ENCODE results near the gene SENP6.
"Not testable (repeated sequence)": the region's sequence is repeated elsewhere in the genome, so short reads cannot be mapped to it uniquely, and the experiment has no call there.

The SENP6 gene

GRCh38 chr6:75627708-75628107 lies 26.0 kb downstream of the SENP6 start:
- not testable (repeated sequence) for H3K4me2 ChIP-seq (ENCODE audit: low read length, poor library complexity, severe bottlenecking); H3K27me3 ChIP-seq (ENCODE audit: control insufficient read depth in 1 of 2, insufficient read depth in 1 of 2, low read length in 2 of 2); H3K18ac ChIP-seq (ENCODE audit: low read depth in 1 of 2, low read length in 2 of 2); H3K27ac ChIP-seq (ENCODE audit: low read length, poor library complexity, severe bottlenecking); H2BK15ac ChIP-seq (ENCODE audit: low read depth, poor library complexity, severe bottlenecking); H4K8ac ChIP-seq (ENCODE audit: low read length); H3K4ac ChIP-seq (ENCODE audit: low read depth in 1 of 2, low read length in 2 of 2); H3K9ac ChIP-seq (ENCODE audit: low read length); H3K4me1 ChIP-seq (ENCODE audit: control insufficient read depth, insufficient read depth, low read depth, low read length); H3K23ac ChIP-seq (ENCODE audit: low read length in 2 of 2); DNase-seq; H2BK12ac ChIP-seq (ENCODE audit: low read length in 2 of 2); H2BK120ac ChIP-seq (ENCODE audit: low read depth, low read length); H2BK5ac ChIP-seq (ENCODE audit: low read depth, low read length, poor library complexity, severe bottlenecking); H3K14ac ChIP-seq (ENCODE audit: low read length in 2 of 2); H3K9me3 ChIP-seq (ENCODE audit: control insufficient read depth, low read length); H2AFZ ChIP-seq (ENCODE audit: low read depth, low read length); H3K79me1 ChIP-seq (replicated peaks; ENCODE audit: low read length, poor library complexity, severe bottlenecking); H3K4me3 ChIP-seq (ENCODE audit: insufficient read depth in 1 of 2, low read depth in 1 of 2, low read length in 2 of 2); H4K91ac ChIP-seq (ENCODE audit: low read length); H2AK5ac ChIP-seq (ENCODE audit: low read length, severe bottlenecking)
- WGBS = 100% methylated on average over 6 of the region's 9 CpGs
- peaks cover 11 to 67% of the 10 kb centered on the region in 2 experiments for H3K36me3 ChIP-seq (ENCODE audit: control insufficient read depth in 1 of 2, insufficient read depth in 2 of 2, low read depth in 1 of 2, low read length in 2 of 2)

GRCh38 chr6:75631859-75632635 lies 30.4 kb downstream of the SENP6 start:
- Histone ChIP-seq H4K8ac (ENCODE audit: low read length) (no peak overlapping the region), H2BK12ac (ENCODE audit: low read length in 2 of 2) (no peak overlapping the region), H3K14ac (ENCODE audit: low read length in 2 of 2) (no peak overlapping the region), H3K9me3 (ENCODE audit: control insufficient read depth, low read length) (no peaks in the 10 kb centered on the region), H3K79me1 (replicated peaks; ENCODE audit: low read length, poor library complexity, severe bottlenecking) (peaks cover 7% of the 10 kb centered on the region), H2AK5ac (ENCODE audit: low read length, severe bottlenecking) (no peak overlapping the region), H3K27ac (ENCODE audit: low read length, poor library complexity, severe bottlenecking) (no peak overlapping the region), H3K4me2 (ENCODE audit: low read length, poor library complexity, severe bottlenecking) (no peak overlapping the region), H2AFZ (ENCODE audit: low read depth, low read length) (no peak overlapping the region), H3K4me3 (ENCODE audit: insufficient read depth in 1 of 2, low read depth in 1 of 2, low read length in 2 of 2) (no peak overlapping the region), H3K4me1 (ENCODE audit: control insufficient read depth, insufficient read depth, low read depth, low read length) (no peaks in the 10 kb centered on the region), H3K23ac (ENCODE audit: low read length in 2 of 2) (no peak overlapping the region), H3K9ac (ENCODE audit: low read length) (no peak overlapping the region), H3K36me3 (ENCODE audit: control insufficient read depth in 1 of 2, insufficient read depth in 2 of 2, low read depth in 1 of 2, low read length in 2 of 2) (peaks cover 9 to 72% of the 10 kb centered on the region in 2 experiments), H3K4ac (ENCODE audit: low read depth in 1 of 2, low read length in 2 of 2) (no peak overlapping the region), H3K27me3 (ENCODE audit: control insufficient read depth in 1 of 2, insufficient read depth in 1 of 2, low read length in 2 of 2) (no peaks in the 10 kb centered on the region), H2BK5ac (ENCODE audit: low read depth, low read length, poor library complexity, severe bottlenecking) (no peak overlapping the region), H3K18ac (ENCODE audit: low read depth in 1 of 2, low read length in 2 of 2) (no peak overlapping the region), H4K91ac (ENCODE audit: low read length) (no peak overlapping the region), H2BK120ac (ENCODE audit: low read depth, low read length) (no peak overlapping the region), H2BK15ac (ENCODE audit: low read depth, poor library complexity, severe bottlenecking) (no peak overlapping the region)
- no peak for DNase-seq
- 99% methylated on average over 5 of the region's 5 CpGs for WGBS

GRCh38 chr6:75633045-75633444 lies 31.4 kb downstream of the SENP6 start:
- H3K9me3 ChIP-seq (ENCODE audit: control insufficient read depth, low read length) = no peaks in the 10 kb centered on the region
- WGBS = no CpG with 5 or more reads among the region's 1 CpG
- H3K18ac ChIP-seq (ENCODE audit: low read depth in 1 of 2, low read length in 2 of 2) = no peak overlapping the region
- H3K9ac ChIP-seq (ENCODE audit: low read length) = no peak overlapping the region
- H2AK5ac ChIP-seq (ENCODE audit: low read length, severe bottlenecking) = no peak overlapping the region
- no peak overlapping the region for H3K4me2 ChIP-seq (ENCODE audit: low read length, poor library complexity, severe bottlenecking)
- H3K79me1 ChIP-seq (replicated peaks; ENCODE audit: low read length, poor library complexity, severe bottlenecking) = peaks cover 6% of the 10 kb centered on the region
- H2BK12ac ChIP-seq (ENCODE audit: low read length in 2 of 2) = no peak overlapping the region
- H3K27me3 ChIP-seq (ENCODE audit: control insufficient read depth in 1 of 2, insufficient read depth in 1 of 2, low read length in 2 of 2) = no peaks in the 10 kb centered on the region
- H2BK5ac ChIP-seq (ENCODE audit: low read depth, low read length, poor library complexity, severe bottlenecking) = no peak overlapping the region
- H2BK15ac ChIP-seq (ENCODE audit: low read depth, poor library complexity, severe bottlenecking) = no peak overlapping the region
- peaks cover 9 to 76% of the 10 kb centered on the region in 2 experiments for H3K36me3 ChIP-seq (ENCODE audit: control insufficient read depth in 1 of 2, insufficient read depth in 2 of 2, low read depth in 1 of 2, low read length in 2 of 2)
- no peaks in the 10 kb centered on the region for H3K4me1 ChIP-seq (ENCODE audit: control insufficient read depth, insufficient read depth, low read depth, low read length)
- H4K8ac ChIP-seq (ENCODE audit: low read length) = no peak overlapping the region
- DNase-seq = no peak
- no peak overlapping the region for H3K27ac ChIP-seq (ENCODE audit: low read length, poor library complexity, severe bottlenecking)
- no peak overlapping the region for H3K23ac ChIP-seq (ENCODE audit: low read length in 2 of 2)
- H3K14ac ChIP-seq (ENCODE audit: low read length in 2 of 2) = no peak overlapping the region
- no peak overlapping the region for H4K91ac ChIP-seq (ENCODE audit: low read length)
- no peak overlapping the region for H3K4ac ChIP-seq (ENCODE audit: low read depth in 1 of 2, low read length in 2 of 2)
- no peak overlapping the region for H2BK120ac ChIP-seq (ENCODE audit: low read depth, low read length)
- H2AFZ ChIP-seq (ENCODE audit: low read depth, low read length) = no peak overlapping the region
- H3K4me3 ChIP-seq (ENCODE audit: insufficient read depth in 1 of 2, low read depth in 1 of 2, low read length in 2 of 2) = no peak overlapping the region

- no peak overlapping the region for H4K8ac ChIP-seq (ENCODE audit: low read length)
- no peak overlapping the region for H3K4me3 ChIP-seq (ENCODE audit: insufficient read depth in 1 of 2, low read depth in 1 of 2, low read length in 2 of 2)
- over 99% methylated on average over 5 of the region's 5 CpGs for WGBS
Observed at GRCh38 chr6:75642311-75642710, 40.6 kb downstream of the SENP6 start.

More at GRCh38 chr6:75642311-75642710, 40.6 kb downstream of the SENP6 start:
- Histone ChIP-seq H3K36me3 (ENCODE audit: control insufficient read depth in 1 of 2, insufficient read depth in 2 of 2, low read depth in 1 of 2, low read length in 2 of 2) (peaks cover 9 to 64% of the 10 kb centered on the region in 2 experiments), H3K4me2 (ENCODE audit: low read length, poor library complexity, severe bottlenecking) (no peak overlapping the region), H2BK12ac (ENCODE audit: low read length in 2 of 2) (no peak overlapping the region), H3K27ac (ENCODE audit: low read length, poor library complexity, severe bottlenecking) (no peak overlapping the region), H2BK15ac (ENCODE audit: low read depth, poor library complexity, severe bottlenecking) (no peak overlapping the region), H3K14ac (ENCODE audit: low read length in 2 of 2) (no peak overlapping the region), H2AK5ac (ENCODE audit: low read length, severe bottlenecking) (no peak overlapping the region), H4K91ac (ENCODE audit: low read length) (no peak overlapping the region), H3K18ac (ENCODE audit: low read depth in 1 of 2, low read length in 2 of 2) (no peak overlapping the region), H3K4ac (ENCODE audit: low read depth in 1 of 2, low read length in 2 of 2) (no peak overlapping the region), H2AFZ (ENCODE audit: low read depth, low read length) (no peak overlapping the region), H3K27me3 (ENCODE audit: control insufficient read depth in 1 of 2, insufficient read depth in 1 of 2, low read length in 2 of 2) (no peaks in the 10 kb centered on the region), H2BK120ac (ENCODE audit: low read depth, low read length) (no peak overlapping the region), H3K79me1 (replicated peaks; ENCODE audit: low read length, poor library complexity, severe bottlenecking) (peaks cover 8% of the 10 kb centered on the region), H3K23ac (ENCODE audit: low read length in 2 of 2) (no peak overlapping the region), H2BK5ac (ENCODE audit: low read depth, low read length, poor library complexity, severe bottlenecking) (no peak overlapping the region), H3K4me1 (ENCODE audit: control insufficient read depth, insufficient read depth, low read depth, low read length) (peaks cover 2% of the 10 kb centered on the region), H3K9ac (ENCODE audit: low read length) (no peak overlapping the region), H3K9me3 (ENCODE audit: control insufficient read depth, low read length) (no peaks in the 10 kb centered on the region)
- no peak for DNase-seq
